ENCODE measurements around the gene ZNF385B.

ZNF385B gene

GRCh38 chr2:179606141-179606540, 255.3 kb downstream of the ZNF385B start:
- TF ChIP-seq CTCF (IDR thresholded peaks at IDR 0.05; ENCODE audit: low read depth, low read length): no peak
- no peak for DNase-seq (ENCODE audit: extremely low read depth, low read depth)

- no peak for DNase-seq (ENCODE audit: extremely low read depth, low read depth)
- no peak for TF ChIP-seq CTCF (IDR thresholded peaks at IDR 0.05; ENCODE audit: low read depth, low read length)
Measured at GRCh38 chr2:179605341-179605740, 256.1 kb downstream of the ZNF385B start.

GRCh38 chr2:179604598-179604997, 256.8 kb downstream of the ZNF385B start:
- no peak for DNase-seq (ENCODE audit: extremely low read depth, low read depth)
- no peak for TF ChIP-seq CTCF (IDR thresholded peaks at IDR 0.05; ENCODE audit: low read depth, low read length)

GRCh38 chr2:179602452-179602851, 259.0 kb downstream of the ZNF385B start:
- TF ChIP-seq CTCF (IDR thresholded peaks at IDR 0.05; ENCODE audit: low read depth, low read length): no peak

GRCh38 chr2:179596018-179596417, 265.4 kb downstream of the ZNF385B start:
- no peak for DNase-seq (ENCODE audit: extremely low read depth, low read depth)
- TF ChIP-seq CTCF (IDR thresholded peaks at IDR 0.05; ENCODE audit: low read depth, low read length): no peak

More at GRCh38 chr2:179602452-179602851, 259.0 kb downstream of the ZNF385B start:
- no peak for DNase-seq (ENCODE audit: extremely low read depth, low read depth)

- no peak for TF ChIP-seq CTCF (IDR thresholded peaks at IDR 0.05; ENCODE audit: low read depth, low read length)
- DNase-seq (ENCODE audit: extremely low read depth, low read depth): no peak
Measured at GRCh38 chr2:179595284-179595683, 266.1 kb downstream of the ZNF385B start.

GRCh38 chr2:179594268-179595112, 266.9 kb downstream of the ZNF385B start:
- no peak for DNase-seq (ENCODE audit: extremely low read depth, low read depth)
- no peak for TF ChIP-seq CTCF (IDR thresholded peaks at IDR 0.05; ENCODE audit: low read depth, low read length)
